SKM-1 (cell line): Measurements from ENCODE around the gene ZNF865.
A peak's percentile ranks its signal among the peaks of the same experiment; 100 is the strongest.
"Not testable (repeated sequence)": the region's sequence is repeated elsewhere in the genome, so short reads cannot be mapped to it uniquely, and the experiment has no call there.

ENCODE experiments used
- DNase-seq: peaks from one replicate; lab custom pipeline; 2025; ENCODE audit not compliant: unreplicated experiment; lab: John Stamatoyannopoulos, UW

ZNF865 gene

GRCh38 chr19:55605637-55606470 is at the start of gene ZNF865:
ZNF865 (plus strand) TSS chr19:55605647; CDS start chr19:55613619, 7,972 bp downstream.
- peak; percentile 23 for DNase-seq

GRCh38 chr19:55559684-55560083 is 45.8 kb upstream of the ZNF865 start:
- no peak for DNase-seq

GRCh38 chr19:55563261-55563690 is 42.2 kb upstream of the ZNF865 start:
- DNase-seq = no peak

- DNase-seq = no peak
Measured at GRCh38 chr19:55566823-55567222, 38.6 kb upstream of the ZNF865 start.

- DNase-seq = no peak
Measured at GRCh38 chr19:55567708-55568328, 37.6 kb upstream of the ZNF865 start.

GRCh38 chr19:55569477-55569876 is 36.0 kb upstream of the ZNF865 start:
- not testable (repeated sequence) for DNase-seq

- not testable (repeated sequence) for DNase-seq
Measured at GRCh38 chr19:55573929-55574328, 31.5 kb upstream of the ZNF865 start.

GRCh38 chr19:55576746-55577145 is 28.7 kb upstream of the ZNF865 start:
- DNase-seq = no peak

GRCh38 chr19:55578031-55578760 is 27.3 kb upstream of the ZNF865 start:
- DNase-seq = no peak

- no peak for DNase-seq
Measured at GRCh38 chr19:55578761-55579747, 26.4 kb upstream of the ZNF865 start.

GRCh38 chr19:55579766-55580621 is 25.5 kb upstream of the ZNF865 start:
- DNase-seq = no peak

- peak; percentile 8 for DNase-seq
Measured at GRCh38 chr19:55580628-55581144, 24.8 kb upstream of the ZNF865 start, which contains the start of gene ZNF579. ZNF579 (minus strand) TSS chr19:55580848; CDS start chr19:55579639, 1,209 bp downstream.

GRCh38 chr19:55581145-55581822 is 24.2 kb upstream of the ZNF865 start:
- DNase-seq = no peak

GRCh38 chr19:55581823-55582223 is 23.6 kb upstream of the ZNF865 start:
- DNase-seq = no peak

GRCh38 chr19:55582284-55582683 is 23.2 kb upstream of the ZNF865 start:
- not testable (repeated sequence) for DNase-seq

GRCh38 chr19:55583897-55584296 is 21.6 kb upstream of the ZNF865 start:
- not testable (repeated sequence) for DNase-seq

GRCh38 chr19:55584871-55585270 is 20.6 kb upstream of the ZNF865 start:
- no peak for DNase-seq

GRCh38 chr19:55585658-55586339 is 19.6 kb upstream of the ZNF865 start:
- no peak for DNase-seq
